Coronary artery (tissue), 2 donors: ENCODE results near the gene CHCHD1.

Source experiments
- DNase-seq: peaks from one replicate; pipeline ENCODE4 v3.0.0-alpha.2; 2017; ENCODE audit warnings: low spot score
- H3K27ac ChIP-seq, 2 donors: fragments of 200-600 bp; sonication (generic); one replicate each; pipeline ENCODE4 v1.5.1; 2016 to 2019
- H3K4me3 ChIP-seq: fragments of 200-600 bp; sonication (generic); 2 replicates; pipeline ENCODE4 v1.5.1; 2016; ENCODE audit warnings: mild to moderate bottlenecking, moderate library complexity
- TF ChIP-seq, protein P1 (sequence below): fragments of 200-600 bp; sonication (generic); IDR thresholded peaks from one replicate; pipeline ENCODE4 v1.5.1; 2019; ENCODE audit warnings: antibody characterized with exemption

Gene CHCHD1

DNA sequence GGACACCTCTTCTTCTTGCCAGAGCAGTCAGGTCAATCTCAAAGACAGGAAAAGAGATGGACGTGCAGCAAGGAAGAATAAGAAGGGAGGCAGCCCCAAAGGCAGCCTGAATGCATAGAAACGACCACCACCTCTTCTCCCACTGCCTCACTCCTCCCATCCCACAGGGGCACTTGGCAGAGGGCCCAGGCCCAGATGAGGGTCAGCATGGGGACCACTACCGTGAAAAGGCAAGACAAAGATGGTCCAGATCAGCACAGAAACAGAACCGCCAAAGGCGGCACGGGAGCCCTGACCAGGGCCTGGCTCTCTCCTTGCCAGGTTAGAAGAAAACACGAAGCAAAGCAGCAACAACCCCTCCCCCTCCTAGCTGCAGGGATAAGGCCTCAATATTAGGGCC, 31.5 kb downstream of the CHCHD1 start:
- Histone ChIP-seq H3K27ac (no peak overlapping the region), H3K4me3 (no peak overlapping the region)
- TF ChIP-seq, protein P1, sequence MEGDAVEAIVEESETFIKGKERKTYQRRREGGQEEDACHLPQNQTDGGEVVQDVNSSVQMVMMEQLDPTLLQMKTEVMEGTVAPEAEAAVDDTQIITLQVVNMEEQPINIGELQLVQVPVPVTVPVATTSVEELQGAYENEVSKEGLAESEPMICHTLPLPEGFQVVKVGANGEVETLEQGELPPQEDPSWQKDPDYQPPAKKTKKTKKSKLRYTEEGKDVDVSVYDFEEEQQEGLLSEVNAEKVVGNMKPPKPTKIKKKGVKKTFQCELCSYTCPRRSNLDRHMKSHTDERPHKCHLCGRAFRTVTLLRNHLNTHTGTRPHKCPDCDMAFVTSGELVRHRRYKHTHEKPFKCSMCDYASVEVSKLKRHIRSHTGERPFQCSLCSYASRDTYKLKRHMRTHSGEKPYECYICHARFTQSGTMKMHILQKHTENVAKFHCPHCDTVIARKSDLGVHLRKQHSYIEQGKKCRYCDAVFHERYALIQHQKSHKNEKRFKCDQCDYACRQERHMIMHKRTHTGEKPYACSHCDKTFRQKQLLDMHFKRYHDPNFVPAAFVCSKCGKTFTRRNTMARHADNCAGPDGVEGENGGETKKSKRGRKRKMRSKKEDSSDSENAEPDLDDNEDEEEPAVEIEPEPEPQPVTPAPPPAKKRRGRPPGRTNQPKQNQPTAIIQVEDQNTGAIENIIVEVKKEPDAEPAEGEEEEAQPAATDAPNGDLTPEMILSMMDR: no peak
- no peak for DNase-seq

- no peak overlapping the region for H3K4me3 ChIP-seq
Measured at GRCh38 chr10:73814276-73814895, 32.5 kb downstream of the CHCHD1 start.

DNA sequence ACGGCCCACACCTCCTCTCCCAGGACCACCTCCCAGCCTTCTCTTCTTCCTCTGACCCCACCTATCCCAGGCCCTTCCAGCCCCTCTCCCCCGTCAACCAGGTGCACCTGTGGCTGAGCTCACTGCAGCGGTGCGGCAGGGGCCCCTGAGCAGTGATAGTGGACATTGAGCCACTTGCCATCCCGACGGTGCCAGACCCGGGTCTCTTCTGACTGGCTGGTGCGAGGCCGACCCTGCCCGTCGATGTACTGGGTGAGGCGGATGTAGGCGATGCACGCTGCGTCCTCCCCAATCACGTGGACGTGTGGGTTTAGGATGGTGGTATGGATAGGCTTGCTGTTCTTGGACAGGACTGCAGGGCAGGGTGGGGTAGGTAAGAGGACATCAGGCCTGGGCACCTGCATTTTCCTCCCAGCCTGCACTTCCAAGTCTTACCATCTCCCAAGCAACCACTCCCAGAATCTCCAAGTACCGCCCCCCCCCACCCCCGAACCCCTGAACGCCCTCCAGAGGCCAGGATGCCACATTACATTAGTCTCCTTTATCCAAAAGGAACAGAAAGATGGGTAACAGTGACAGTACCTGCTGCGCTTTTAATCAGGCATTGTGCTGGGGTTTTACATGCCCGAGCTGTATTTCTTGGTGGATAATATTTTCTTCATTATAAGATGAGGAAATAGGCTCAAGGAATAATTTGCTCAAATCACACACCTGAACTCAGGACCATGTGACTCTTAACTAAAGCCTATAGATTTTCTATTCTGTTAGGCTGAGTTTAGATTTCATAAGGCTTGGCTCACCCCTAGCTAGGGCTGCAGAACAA, 33.3 kb downstream of the CHCHD1 start:
- DNase-seq: no peak

More at GRCh38 chr10:73814276-73814895, 32.5 kb downstream of the CHCHD1 start:
- TF ChIP-seq, protein P1: no peak
- DNase-seq: no peak
- H3K27ac ChIP-seq: peak overlapping the region in 1 of 2 donors; percentile 69

DNA sequence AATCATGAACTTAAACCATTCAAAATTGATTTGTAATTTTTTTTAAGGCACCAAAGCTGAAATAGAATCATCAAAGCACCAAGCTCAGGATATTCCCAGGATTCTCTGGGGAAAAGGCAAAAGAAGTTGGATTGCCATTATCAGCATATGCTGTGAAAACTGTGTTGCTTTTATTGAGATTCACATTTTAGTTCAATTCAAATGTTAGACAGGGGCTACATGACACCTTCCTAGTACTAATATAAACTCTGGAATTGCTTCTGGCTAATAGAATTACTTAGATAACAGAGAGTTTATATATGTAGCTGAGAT, 33.8 kb downstream of the CHCHD1 start:
- peak overlapping the region in 1 of 2 donors; percentile 69 for H3K27ac ChIP-seq
- DNase-seq: no peak
- H3K4me3 ChIP-seq: no peak overlapping the region
- TF ChIP-seq, protein P1: no peak

More for the DNA sequence above, 33.3 kb downstream of the CHCHD1 start:
- TF ChIP-seq, protein P1: no peak
- Histone ChIP-seq H3K27ac (peak overlapping the region in 1 of 2 donors; percentile 69), H3K4me3 (no peak overlapping the region)

- no peak for DNase-seq
- TF ChIP-seq, protein P1: no peak
- H3K27ac ChIP-seq: peak overlapping the region; percentile 9 to 64
Measured at GRCh38 chr10:73816917-73817729, 35.3 kb downstream of the CHCHD1 start.

GRCh38 chr10:73817826-73818225, 36.0 kb downstream of the CHCHD1 start:
- Histone ChIP-seq H3K27ac (peak overlapping the region in 1 of 2 donors; percentile 68), H3K4me3 (no peak overlapping the region)
- TF ChIP-seq, protein P1: no peak
- no peak for DNase-seq

More at GRCh38 chr10:73816917-73817729, 35.3 kb downstream of the CHCHD1 start:
- no peak overlapping the region for H3K4me3 ChIP-seq
